Astrocyte of the hippocampus (primary cell): Measurements from ENCODE around the gene ELF1.

Source experiments
- DNase-seq: peaks from one replicate; pipeline ENCODE4 v3.0.0; 2011; ENCODE audit warnings: low read depth, low spot score

ELF1 gene

GRCh38 chr13:41006978-41007743, 12.0 kb downstream of the ELF1 start:
- no peak for DNase-seq

- DNase-seq: no peak
Observed at GRCh38 chr13:41006306-41006705, 12.8 kb downstream of the ELF1 start.

- DNase-seq: no peak
Observed at GRCh38 chr13:41005704-41006103, 13.4 kb downstream of the ELF1 start.

- no peak for DNase-seq
Observed at GRCh38 chr13:41004875-41005693, 14.0 kb downstream of the ELF1 start.

- DNase-seq: no peak
Observed at GRCh38 chr13:41002606-41003005, 16.5 kb downstream of the ELF1 start.

- DNase-seq: no peak
Observed at GRCh38 chr13:41001695-41002094, 17.4 kb downstream of the ELF1 start.

- DNase-seq: no peak
Observed at GRCh38 chr13:40999416-40999815, 19.7 kb downstream of the ELF1 start.

GRCh38 chr13:40996426-40997092, 22.6 kb downstream of the ELF1 start:
- DNase-seq: no peak

GRCh38 chr13:40995997-40996396, 23.1 kb downstream of the ELF1 start:
- no peak for DNase-seq

- no peak for DNase-seq
Observed at GRCh38 chr13:40994581-40995230, 24.4 kb downstream of the ELF1 start.

- no peak for DNase-seq
Observed at GRCh38 chr13:40993987-40994386, 25.1 kb downstream of the ELF1 start.

- no peak for DNase-seq
Observed at GRCh38 chr13:40992678-40993518, 26.2 kb downstream of the ELF1 start.

- DNase-seq: no peak
Observed at GRCh38 chr13:40987606-40988280, 31.4 kb downstream of the ELF1 start.

GRCh38 chr13:40986101-40986856, 32.8 kb downstream of the ELF1 start:
- peak; percentile 67 for DNase-seq

GRCh38 chr13:40985381-40986100, 33.6 kb downstream of the ELF1 start:
- DNase-seq: no peak

- no peak for DNase-seq
Observed at GRCh38 chr13:40984668-40985366, 34.3 kb downstream of the ELF1 start.

- DNase-seq: no peak
Observed at GRCh38 chr13:40983725-40984667, 35.1 kb downstream of the ELF1 start.
